Kidney (tissue), 22 donors: ENCODE data around the gene STK38. TPM values are rescaled to one million over a fixed set of nuclear protein-coding genes. Genes with fewer than 3 reads are reported as not detected.

Experiments used
- DNase-seq, 5 donors: peaks; one replicate each; pipeline ENCODE4 v3.0.0-alpha.2; 2013 to 2020
- FAIRE-seq: peaks from 2 replicates; lab custom pipeline; 2012; peaks lifted over from hg19 to GRCh38; lab: Jason Lieb, UNC
- H3K27ac ChIP-seq, 2 donors: one replicate each; pipeline ENCODE4 v1.7.0; 2013; ENCODE audit warnings: low read depth in 2 of 2, low read length in 2 of 2, inconsistent platforms in 1 of 2
- H3K27me3 ChIP-seq: one replicate; pipeline ENCODE4 v1.7.1; 2013; ENCODE audit warnings: low read length, inconsistent platforms; ENCODE audit not compliant: control insufficient read depth, insufficient read depth
- H3K36me3 ChIP-seq, 3 donors: one replicate each; pipeline versions ENCODE4 v1.7.0 to v1.7.1; 2013; ENCODE audit warnings: low read length in 3 of 3, control low read depth in 1 of 3, inconsistent platforms in 1 of 3; ENCODE audit not compliant: insufficient read depth in 3 of 3, control insufficient read depth in 2 of 3
- H3K4me1 ChIP-seq, 3 donors: one replicate each; pipeline versions ENCODE4 v1.7.0 to v1.7.1; 2013; ENCODE audit warnings: low read length in 3 of 3, inconsistent platforms in 1 of 3, low read depth in 1 of 3; ENCODE audit not compliant: control insufficient read depth in 2 of 3, insufficient read depth in 2 of 3
- H3K4me3 ChIP-seq, 3 donors: one replicate each; pipeline versions ENCODE4 v1.7.0 to v1.8.1; 2013; ENCODE audit warnings: low read length in 3 of 3, control low read depth in 1 of 3, inconsistent platforms in 1 of 3
- H3K9ac ChIP-seq, 3 donors: one replicate each; pipeline versions ENCODE4 v1.7.0 to v1.7.1; 2013; ENCODE audit warnings: low read length in 3 of 3, control low read depth in 1 of 3, inconsistent platforms in 1 of 3
- H3K9me3 ChIP-seq, 3 donors: one replicate each; pipeline versions ENCODE4 v1.7.0 to v1.7.1; 2013; ENCODE audit warnings: low read length in 3 of 3, control low read depth in 1 of 3, inconsistent platforms in 1 of 3; ENCODE audit not compliant: control insufficient read depth in 2 of 3, insufficient read depth in 1 of 3
- intact Hi-C: fragments of 100-400 bp; cut with DNase I; formaldehyde crosslinking; loops from one replicate; pipeline ENCODE4 v1.11.1; 2022
- long read RNA-seq, 10 donors: library from polyadenylated mRNA in 1 of 10; unstranded in 1 of 10; transcript quantifications; one replicate each; pipeline ENCODE4 v2.0.0 and lab custom pipeline, GENCODE V29; 2021 to 2026
- polyA plus RNA-seq: library from polyadenylated mRNA; stranded (reverse); fragments of 350-450 nt; fragmentation: Illumina TruSeq; extraction: RNeasy Lipid Tissue Mini Kit (QIAGEN cat#74804); gene quantifications from one replicate; pipeline ENCODE4 v1.2.3, GENCODE V29; 2014; ENCODE audit warnings: low read depth, low replicate concordance; ENCODE audit not compliant: insufficient read depth
- total RNA-seq: library from RNA; stranded (reverse); fragmentation: NEBNext Ultra II Directional; extraction: Animal tissue kit (Norgen Biotek cat#: 25700); gene quantifications from one replicate; pipeline ENCODE4 v1.2.1, GENCODE V29; 2021
- TF ChIP-seq, protein P1 (sequence below): IDR thresholded peaks from 3 replicates; pipeline ENCODE4 v1.5.1; 2012; ENCODE audit warnings: mild to moderate bottlenecking, moderate library complexity, borderline replicate concordance; ENCODE audit not compliant: insufficient read depth; ENCODE audit errors: extremely low read depth
- donor health status: control.
- donor health status: control.
- donor health status: control.
- donor health status: control.
- donor health status: control.
- donor health status: DM: yes; HTN: yes; CAD: no.
- donor health status: Normal renal cell carcinoma (clear cell type).

STK38 gene
- total RNA-seq (30.4 TPM), polyA plus RNA-seq (21.3 TPM)
- long read RNA-seq, donor 1, result 0 reads
- long read RNA-seq, donor 2, partial matches to known transcripts, result 0 of 4 reads
- long read RNA-seq, donor 2, other reads (novel, unspliced or antisense), result 0 of 4 reads
- long read RNA-seq, donor 3, partial matches to known transcripts, result 0 of 9 reads
- long read RNA-seq, donor 3, other reads (novel, unspliced or antisense), result 6 of 9 reads
- long read RNA-seq, donor 4, partial matches to known transcripts, result 0 of 2 reads
- long read RNA-seq, donor 4, other reads (novel, unspliced or antisense), result 0 of 2 reads
- long read RNA-seq, donor 5, result 0 reads
- long read RNA-seq, donor 6, partial matches to known transcripts, result 0 of 1 reads
- long read RNA-seq, donor 6, other reads (novel, unspliced or antisense), result 0 of 1 reads
- long read RNA-seq, donor 7, transcript STK38-201 (14 exons, 3,576 nt), result major isoform, 6 of 39 reads
- long read RNA-seq, donor 7, partial matches to known transcripts, result 3 of 39 reads
- long read RNA-seq, donor 7, other reads (novel, unspliced or antisense), result 30 of 39 reads
- long read RNA-seq, donor 8, partial matches to known transcripts, result 11 of 13 reads
- long read RNA-seq, donor 8, other reads (novel, unspliced or antisense), result 0 of 13 reads
- long read RNA-seq, donor 9, result 0 reads
- long read RNA-seq, donor 10, partial matches to known transcripts, result 0 of 2 reads
- long read RNA-seq, donor 10, other reads (novel, unspliced or antisense), result 0 of 2 reads

- intact Hi-C loops, result no loop called here
- TF ChIP-seq, protein P1, sequence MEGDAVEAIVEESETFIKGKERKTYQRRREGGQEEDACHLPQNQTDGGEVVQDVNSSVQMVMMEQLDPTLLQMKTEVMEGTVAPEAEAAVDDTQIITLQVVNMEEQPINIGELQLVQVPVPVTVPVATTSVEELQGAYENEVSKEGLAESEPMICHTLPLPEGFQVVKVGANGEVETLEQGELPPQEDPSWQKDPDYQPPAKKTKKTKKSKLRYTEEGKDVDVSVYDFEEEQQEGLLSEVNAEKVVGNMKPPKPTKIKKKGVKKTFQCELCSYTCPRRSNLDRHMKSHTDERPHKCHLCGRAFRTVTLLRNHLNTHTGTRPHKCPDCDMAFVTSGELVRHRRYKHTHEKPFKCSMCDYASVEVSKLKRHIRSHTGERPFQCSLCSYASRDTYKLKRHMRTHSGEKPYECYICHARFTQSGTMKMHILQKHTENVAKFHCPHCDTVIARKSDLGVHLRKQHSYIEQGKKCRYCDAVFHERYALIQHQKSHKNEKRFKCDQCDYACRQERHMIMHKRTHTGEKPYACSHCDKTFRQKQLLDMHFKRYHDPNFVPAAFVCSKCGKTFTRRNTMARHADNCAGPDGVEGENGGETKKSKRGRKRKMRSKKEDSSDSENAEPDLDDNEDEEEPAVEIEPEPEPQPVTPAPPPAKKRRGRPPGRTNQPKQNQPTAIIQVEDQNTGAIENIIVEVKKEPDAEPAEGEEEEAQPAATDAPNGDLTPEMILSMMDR, result no peak
- peak within 1 kb of the TSS; percentile 84 to 95 (median 88) for H3K4me3 ChIP-seq
- H3K27me3 ChIP-seq, result no peaks in the 10 kb centered on the region
- H3K36me3 ChIP-seq, result no peaks in the 10 kb centered on the region
- FAIRE-seq, result no peak
- peak within 1 kb of the TSS; percentile 81 to 93 (median 90) for H3K9ac ChIP-seq
- H3K9me3 ChIP-seq, result no peaks in the 10 kb centered on the region
- DNase-seq, result peak; percentile 95 to 98 (median 96)
- H3K27ac ChIP-seq, result peak within 1 kb of the TSS; percentile 92 to 95
- H3K4me1 ChIP-seq, result peaks cover 0 to 24% (median 7%) of the 10 kb centered on the region in 3 donors
Observed at GRCh38 chr6:36546920-36547645, at the start of gene STK38. Gene STK38, minus strand, starts transcription at chr6:36547479. Its CDS starts 7,277 bp downstream, at chr6:36540202.

GRCh38 chr6:36596356-36596755 lies 49.1 kb upstream of the STK38 start:
- TF ChIP-seq, protein P1, result no peak
- no peak for FAIRE-seq
- peak in 2 of 5 donors; percentile 27 to 54 for DNase-seq
- H3K9me3 ChIP-seq, result no peaks in the 10 kb centered on the region
- peak overlapping the region in 1 of 2 donors; percentile 32 for H3K27ac ChIP-seq
- H3K4me1 ChIP-seq, result peaks cover 13 to 28% (median 15%) of the 10 kb centered on the region in 3 donors
- H3K9ac ChIP-seq, result peak overlapping the region; percentile 1 to 97 (median 69)
- intact Hi-C loops, result no loop called here
- H3K36me3 ChIP-seq, result peaks cover 21 to 46% (median 33%) of the 10 kb centered on the region in 3 donors
- H3K27me3 ChIP-seq, result no peaks in the 10 kb centered on the region
- H3K4me3 ChIP-seq, result peak overlapping the region; percentile 88 to 99 (median 91)

DNA sequence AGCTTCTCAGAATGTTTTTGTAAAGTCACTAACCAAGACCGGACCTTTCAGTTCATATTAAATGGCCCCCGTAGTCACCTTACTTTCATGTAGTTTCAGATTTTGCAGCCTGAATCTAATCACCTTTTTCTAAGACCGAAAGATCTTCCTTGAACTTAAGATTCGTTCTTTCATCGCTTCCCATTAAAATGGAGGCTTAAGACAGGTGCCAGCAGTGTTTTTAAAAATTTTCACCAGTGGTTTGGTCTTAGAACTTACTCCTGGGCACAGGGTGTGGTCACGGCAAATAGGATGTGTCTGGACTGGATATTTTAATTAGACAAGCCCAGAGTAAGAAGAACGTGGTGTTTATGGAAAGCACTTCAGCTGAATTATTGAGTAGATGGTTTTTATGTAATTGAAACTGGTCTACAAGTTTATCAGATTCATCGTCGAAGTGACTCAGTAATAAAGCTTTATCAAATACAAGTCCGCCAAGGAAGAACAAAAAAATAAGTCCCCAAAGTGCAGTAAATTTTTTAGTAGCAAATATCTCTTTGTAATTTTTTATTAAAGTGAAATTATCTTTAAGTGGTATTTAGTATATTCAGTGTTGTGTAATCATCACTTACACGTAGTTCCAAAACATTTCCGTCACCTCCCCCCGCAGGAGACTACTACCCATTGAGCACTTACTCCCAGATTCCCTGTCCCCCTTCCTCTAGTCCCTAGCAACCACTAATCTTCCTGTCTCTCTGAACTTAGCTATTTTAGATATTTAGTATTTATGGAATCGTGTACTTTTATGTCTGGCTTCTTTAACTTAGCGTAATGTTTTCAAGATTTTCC lies 47.8 kb upstream of the STK38 start:
- H3K9me3 ChIP-seq, result no peaks in the 10 kb centered on the region
- DNase-seq, result peak in 2 of 5 donors; percentile 76 to 86
- FAIRE-seq, result no peak
- H3K27ac ChIP-seq, result peak overlapping the region; percentile 97 to 99
- H3K36me3 ChIP-seq, result peaks cover 12 to 34% (median 22%) of the 10 kb centered on the region in 3 donors
- no peaks in the 10 kb centered on the region for H3K27me3 ChIP-seq
- H3K4me1 ChIP-seq, result peaks cover 9 to 25% (median 10%) of the 10 kb centered on the region in 3 donors
- peak overlapping the region; percentile 61 to 98 (median 97) for H3K9ac ChIP-seq
- H3K4me3 ChIP-seq, result peak overlapping the region; percentile 88 to 99 (median 91)
- TF ChIP-seq, protein P1, result no peak
- intact Hi-C loops, result no loop called here
